ENCODE results near the gene ZNF426. TPM values are rescaled to one million over a fixed set of nuclear protein-coding genes. Genes with fewer than 3 reads are reported as not detected.
"Not testable (repeated sequence)": the region's sequence is repeated elsewhere in the genome, so short reads cannot be mapped to it uniquely, and the experiment has no call there.

Gene ZNF426
- 12.4 and 14.9 TPM in 2 replicates for total RNA-seq

- no peak for TF ChIP-seq CTCF (IDR thresholded peaks at IDR 0.05; ENCODE audit: insufficient read depth, low read length, poor library complexity, severe bottlenecking)
- DNase-seq (ENCODE audit: low read depth): peak; percentile 57
- Histone ChIP-seq H3K36me3 (ENCODE audit: control insufficient read depth, insufficient read depth, low read length) (peaks cover 6% of the 10 kb centered on the region), H3K27me3 (ENCODE audit: control insufficient read depth, insufficient read depth, low read length) (no peaks in the 10 kb centered on the region), H3K4me3 (ENCODE audit: low read depth, low read length) (peak within 1 kb of the TSS; percentile 90)
These were observed at the start of gene ZNF426 for GRCh38 chr19:9538183-9539058. ZNF426 (minus strand) TSS chr19:9538645; CDS start chr19:9536232, 2,413 bp downstream.

GRCh38 chr19:9586764-9587163 is 48.3 kb upstream of the ZNF426 start:
- H3K27me3 ChIP-seq (ENCODE audit: control insufficient read depth, insufficient read depth, low read length): no peaks in the 10 kb centered on the region
- peak; percentile 69 for TF ChIP-seq CTCF (IDR thresholded peaks at IDR 0.05; ENCODE audit: insufficient read depth, low read length, poor library complexity, severe bottlenecking)
- DNase-seq (ENCODE audit: low read depth): no peak
- no peak overlapping the region for H3K4me3 ChIP-seq (ENCODE audit: low read depth, low read length)
- H3K36me3 ChIP-seq (ENCODE audit: control insufficient read depth, insufficient read depth, low read length): no peaks in the 10 kb centered on the region

- no peak for TF ChIP-seq CTCF (IDR thresholded peaks at IDR 0.05; ENCODE audit: insufficient read depth, low read length, poor library complexity, severe bottlenecking)
- DNase-seq (ENCODE audit: low read depth): peak; percentile 16
- Histone ChIP-seq H3K36me3 (ENCODE audit: control insufficient read depth, insufficient read depth, low read length) (no peaks in the 10 kb centered on the region), H3K27me3 (ENCODE audit: control insufficient read depth, insufficient read depth, low read length) (no peaks in the 10 kb centered on the region), H3K4me3 (ENCODE audit: low read depth, low read length) (peak within 1 kb of the TSS; percentile 83)
These were observed 45.8 kb upstream of the ZNF426 start, which contains the start of gene ZNF121 for GRCh38 chr19:9584073-9584833. ZNF121 (minus strand) TSS chr19:9584504; CDS start chr19:9568097, 16,407 bp downstream.

GRCh38 chr19:9582081-9582725 is 43.8 kb upstream of the ZNF426 start:
- H3K36me3 ChIP-seq (ENCODE audit: control insufficient read depth, insufficient read depth, low read length); H3K27me3 ChIP-seq (ENCODE audit: control insufficient read depth, insufficient read depth, low read length); DNase-seq (ENCODE audit: low read depth); H3K4me3 ChIP-seq (ENCODE audit: low read depth, low read length): not testable (repeated sequence)

- no peak for DNase-seq (ENCODE audit: low read depth)
- Histone ChIP-seq H3K27me3 (ENCODE audit: control insufficient read depth, insufficient read depth, low read length) (no peaks in the 10 kb centered on the region), H3K4me3 (ENCODE audit: low read depth, low read length) (no peak overlapping the region), H3K36me3 (ENCODE audit: control insufficient read depth, insufficient read depth, low read length) (peaks cover 2% of the 10 kb centered on the region)
- TF ChIP-seq CTCF (IDR thresholded peaks at IDR 0.05; ENCODE audit: insufficient read depth, low read length, poor library complexity, severe bottlenecking): no peak
These were observed 42.3 kb upstream of the ZNF426 start for GRCh38 chr19:9580728-9581127.

GRCh38 chr19:9570255-9570654 is 31.8 kb upstream of the ZNF426 start:
- H3K27me3 ChIP-seq (ENCODE audit: control insufficient read depth, insufficient read depth, low read length): no peaks in the 10 kb centered on the region
- DNase-seq (ENCODE audit: low read depth): no peak
- no peak overlapping the region for H3K4me3 ChIP-seq (ENCODE audit: low read depth, low read length)
- H3K36me3 ChIP-seq (ENCODE audit: control insufficient read depth, insufficient read depth, low read length): peaks cover 3% of the 10 kb centered on the region
- no peak for TF ChIP-seq CTCF (IDR thresholded peaks at IDR 0.05; ENCODE audit: insufficient read depth, low read length, poor library complexity, severe bottlenecking)
